AG04449 (cell line): Measurements from ENCODE around the gene PYM1.
A peak's percentile ranks its signal among the peaks of the same experiment; 100 is the strongest.

ENCODE experiments used
- CTCF ChIA-PET: fragments of 350-600 bp; formaldehyde crosslinking; extraction: SDS; loops from one replicate; lab custom pipeline; 2021; ENCODE audit warnings: antibody characterized with exemption; lab: Yijun Ruan, JAX
- POLR2A ChIA-PET: fragments of 400-600, 350-600 bp; formaldehyde crosslinking; extraction: SDS; loops from one replicate; lab custom pipeline; 2020; ENCODE audit warnings: antibody characterized with exemption, inconsistent platforms; lab: Yijun Ruan, JAX
- DNase-seq: peaks from one replicate; pipeline ENCODE4 v3.0.0-alpha.2; 2010; ENCODE audit warnings: low read depth, low spot score
- H3K4me3 ChIP-seq: 2 replicates; pipeline ENCODE4 v1.5.1; 2011; ENCODE audit warnings: low read depth, mild to moderate bottlenecking, control low read depth, low read length
- TF ChIP-seq, protein P1 (sequence below): IDR thresholded peaks from one replicate; pipeline ENCODE4 v1.5.1; 2011; ENCODE audit warnings: mild to moderate bottlenecking, moderate library complexity, low read length, control low read depth, inconsistent platforms; ENCODE audit not compliant: insufficient read depth; ENCODE audit errors: missing control alignments

Gene PYM1

DNA sequence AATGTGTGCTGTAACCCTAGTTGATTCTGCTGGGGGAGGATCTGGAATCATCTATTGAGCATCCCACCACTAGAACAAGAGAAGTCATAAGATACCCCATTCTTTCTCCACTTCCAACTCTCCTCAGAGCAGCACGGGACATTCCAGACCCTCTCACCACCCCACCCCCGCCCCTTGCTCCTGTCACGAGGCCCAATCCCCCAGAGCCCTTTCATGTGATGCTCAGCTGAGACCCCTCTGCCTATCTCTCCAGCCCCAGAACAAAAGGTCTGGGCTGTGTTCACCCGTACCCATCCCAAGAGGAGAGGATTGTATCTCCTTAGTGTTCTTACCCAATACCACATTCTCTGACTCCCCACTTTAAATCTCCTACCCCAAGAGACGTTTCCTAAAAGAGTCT is 37.5 kb upstream of the PYM1 start:
- ChIA-PET CTCF (interaction anchor here (1.0 kb wide), 1 partner anchor 25 kb away, joined by 3 read pairs; no protein-coding TSS in a partner anchor), POLR2A (no interaction called here)
- DNase-seq = no peak
- no peak overlapping the region for H3K4me3 ChIP-seq
- TF ChIP-seq, protein P1, sequence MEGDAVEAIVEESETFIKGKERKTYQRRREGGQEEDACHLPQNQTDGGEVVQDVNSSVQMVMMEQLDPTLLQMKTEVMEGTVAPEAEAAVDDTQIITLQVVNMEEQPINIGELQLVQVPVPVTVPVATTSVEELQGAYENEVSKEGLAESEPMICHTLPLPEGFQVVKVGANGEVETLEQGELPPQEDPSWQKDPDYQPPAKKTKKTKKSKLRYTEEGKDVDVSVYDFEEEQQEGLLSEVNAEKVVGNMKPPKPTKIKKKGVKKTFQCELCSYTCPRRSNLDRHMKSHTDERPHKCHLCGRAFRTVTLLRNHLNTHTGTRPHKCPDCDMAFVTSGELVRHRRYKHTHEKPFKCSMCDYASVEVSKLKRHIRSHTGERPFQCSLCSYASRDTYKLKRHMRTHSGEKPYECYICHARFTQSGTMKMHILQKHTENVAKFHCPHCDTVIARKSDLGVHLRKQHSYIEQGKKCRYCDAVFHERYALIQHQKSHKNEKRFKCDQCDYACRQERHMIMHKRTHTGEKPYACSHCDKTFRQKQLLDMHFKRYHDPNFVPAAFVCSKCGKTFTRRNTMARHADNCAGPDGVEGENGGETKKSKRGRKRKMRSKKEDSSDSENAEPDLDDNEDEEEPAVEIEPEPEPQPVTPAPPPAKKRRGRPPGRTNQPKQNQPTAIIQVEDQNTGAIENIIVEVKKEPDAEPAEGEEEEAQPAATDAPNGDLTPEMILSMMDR = no peak

GRCh38 chr12:55963760-55964159 is 36.1 kb upstream of the PYM1 start:
- POLR2A ChIA-PET = no interaction called here
- H3K4me3 ChIP-seq = no peak overlapping the region
- CTCF ChIA-PET = no interaction called here
- DNase-seq = no peak
- TF ChIP-seq, protein P1 = no peak

DNA sequence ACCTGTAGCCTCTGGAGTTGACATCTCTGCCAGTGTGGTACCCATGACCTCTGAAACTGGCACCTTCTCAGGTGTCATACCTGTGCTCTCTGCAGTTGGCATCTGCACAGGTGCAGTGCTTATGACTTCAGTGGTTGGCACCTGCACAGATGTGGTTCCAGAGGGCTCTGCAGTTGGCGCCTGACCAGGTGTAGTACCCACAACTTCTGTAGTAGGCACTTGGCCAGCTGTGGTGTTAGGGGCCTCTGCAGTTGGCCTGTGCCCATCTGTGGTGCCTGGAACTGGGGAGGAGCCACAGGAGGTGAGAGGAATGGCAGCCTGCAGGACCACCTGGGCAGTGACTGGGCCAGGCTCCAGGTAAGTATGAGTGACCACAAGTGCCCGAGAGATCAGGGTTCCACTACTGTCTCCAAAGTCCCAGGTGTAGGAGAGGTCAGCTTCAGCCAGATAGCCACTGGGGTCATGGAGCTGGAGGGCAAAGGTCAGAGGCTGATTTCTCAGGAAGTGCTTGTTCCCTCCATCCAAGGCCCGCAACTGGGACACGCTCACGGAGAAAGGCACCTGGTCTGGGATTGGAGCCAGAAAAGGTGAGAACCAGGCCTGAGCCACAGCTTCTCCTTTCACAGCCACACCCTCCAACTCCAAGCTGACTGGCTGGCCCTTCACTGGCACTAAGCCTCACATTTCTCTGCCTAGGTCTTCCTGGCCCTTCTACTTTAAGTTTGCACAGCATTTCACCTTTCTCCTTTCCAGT is 29.6 kb upstream of the PYM1 start:
- POLR2A ChIA-PET = no interaction called here
- CTCF ChIA-PET = interaction anchor here (0.7 to 16.2 kb wide), 5 partner anchors 11 to 219 kb away, joined by 3 to 206 read pairs (median 4); no protein-coding TSS in a partner anchor
- TF ChIP-seq, protein P1 = no peak
- DNase-seq = no peak
- no peak overlapping the region for H3K4me3 ChIP-seq

DNA sequence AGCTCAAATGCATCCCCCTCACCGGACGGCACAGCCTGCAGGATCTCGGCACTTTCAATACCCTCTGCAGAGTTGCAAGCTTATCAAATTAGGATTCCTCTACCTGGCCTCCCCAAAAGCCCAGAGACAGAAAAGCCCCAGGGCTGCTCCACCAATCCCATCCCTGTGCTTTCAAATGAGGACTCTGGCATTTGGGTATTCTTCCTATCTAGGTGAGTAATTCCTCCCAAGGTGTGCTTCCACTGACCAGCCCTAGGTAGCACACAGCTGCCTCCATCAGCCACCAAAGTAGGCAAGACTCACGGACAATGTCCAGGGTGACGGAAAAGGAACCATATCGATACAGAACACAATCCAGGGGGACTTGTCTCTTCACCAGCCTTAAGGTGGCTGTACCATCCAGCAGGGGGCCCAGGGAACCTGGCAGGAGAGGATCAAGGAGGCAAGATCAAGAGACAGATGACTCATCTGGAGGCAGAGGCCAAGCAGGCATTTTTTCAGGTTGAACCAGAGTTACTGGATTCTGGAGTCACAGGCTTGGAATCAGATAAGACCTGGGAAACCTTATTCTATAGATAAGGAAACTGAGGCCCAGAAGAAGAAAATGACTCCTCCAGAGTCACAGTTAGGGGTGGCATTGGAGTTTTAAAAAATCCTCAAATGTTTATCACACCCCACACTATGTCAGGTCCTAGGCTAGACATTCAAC is 28.3 kb upstream of the PYM1 start:
- H3K4me3 ChIP-seq = no peak overlapping the region
- TF ChIP-seq, protein P1 = peak; percentile 35
- POLR2A ChIA-PET = interaction anchor here (0.7 kb wide), 1 partner anchor 18 kb away, joined by 3 read pairs; the partner anchor contains the start of gene RAB5B
- CTCF ChIA-PET = interaction anchor here (0.7 to 16.2 kb wide), 9 partner anchors 12 to 235 kb away, joined by 3 to 206 read pairs (median 4); partner anchors contain the start of gene RDH5
- no peak for DNase-seq

DNA sequence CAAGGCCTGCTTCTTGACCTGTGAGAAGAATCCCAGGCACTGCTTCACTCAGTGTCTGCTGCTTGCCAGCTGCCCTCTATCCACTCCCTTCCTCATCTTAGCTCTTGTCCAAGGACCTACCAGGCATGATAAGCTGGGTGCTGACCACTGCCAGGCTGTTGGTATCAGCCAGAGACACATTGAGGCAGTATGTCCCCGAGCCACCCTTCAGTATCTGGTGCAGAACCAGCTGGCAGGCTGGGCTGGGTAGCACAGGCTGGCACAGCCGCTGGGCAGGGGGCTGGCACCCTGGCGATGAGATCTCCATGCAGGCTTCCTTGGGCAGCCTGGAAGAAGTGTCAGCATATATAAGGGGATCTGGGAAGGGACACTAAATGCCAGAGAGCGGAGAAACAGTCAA is 27.6 kb upstream of the PYM1 start:
- H3K4me3 ChIP-seq = no peak overlapping the region
- no peak for DNase-seq
- POLR2A ChIA-PET = no interaction called here
- TF ChIP-seq, protein P1 = no peak
- CTCF ChIA-PET = interaction anchor here (1.1 to 16.2 kb wide), 6 partner anchors 17 to 235 kb away, joined by 3 to 206 read pairs (median 6); partner anchors contain the start of gene RDH5

DNA sequence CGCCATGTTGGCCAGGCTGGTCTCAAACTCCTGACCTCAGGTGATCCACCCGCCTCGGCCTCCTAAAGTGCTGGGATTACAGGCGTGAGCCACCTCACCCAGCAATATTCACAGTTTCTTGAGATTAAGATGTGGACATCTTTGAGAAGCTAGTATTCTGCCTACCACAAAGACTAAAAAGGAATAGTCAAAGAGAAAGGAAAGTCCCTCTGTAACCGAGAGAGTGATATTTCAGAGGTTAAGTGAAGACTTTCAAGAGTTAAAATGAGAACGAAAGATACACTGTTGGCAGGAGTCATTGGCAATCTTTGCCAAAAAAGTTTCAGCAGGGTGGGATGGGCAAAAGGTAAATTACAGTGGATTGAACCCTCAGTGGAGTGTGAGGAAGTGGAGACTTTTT is 18.9 kb upstream of the PYM1 start:
- CTCF ChIA-PET = interaction anchor here (0.8 to 16.2 kb wide), 4 partner anchors 9 to 208 kb away, joined by 3 to 206 read pairs (median 8); partner anchors contain the start of gene DGKA
- POLR2A ChIA-PET = no interaction called here
- no peak overlapping the region for H3K4me3 ChIP-seq
- no peak for DNase-seq
- TF ChIP-seq, protein P1 = no peak
